H1 (cell line): ENCODE results near the gene HSPA12A. TPM values are rescaled to one million over a fixed set of nuclear protein-coding genes. Genes with fewer than 3 reads are reported as not detected.

ENCODE experiments used
- CTCF ChIA-PET: fragments of 300-600 bp; sonication (Branson Sonifier 250); formaldehyde crosslinking; loops from one replicate; lab custom pipeline; 2021; ENCODE audit not compliant: partially characterized antibody; lab: Charles Lee
- POLR2A ChIA-PET: fragments of 300-600 bp; sonication (Branson Sonifier 250); formaldehyde crosslinking; loops from one replicate; lab custom pipeline; 2021; ENCODE audit warnings: inconsistent platforms; ENCODE audit not compliant: partially characterized antibody; lab: Charles Lee
- DNase-seq, 2 experiments: peaks; one replicate each; pipeline versions ENCODE4 v3.0.0 to v3.0.0-alpha.2; 2010 to 2022; ENCODE audit warnings: low spot score in 2 of 2, low read depth in 1 of 2, mixed read lengths in 1 of 2
- FAIRE-seq: peaks from 2 replicates; lab custom pipeline; 2011; peaks lifted over from hg19 to GRCh38; lab: Jason Lieb, UNC
- H2AFZ ChIP-seq: 2 replicates; pipeline ENCODE4 v1.8.1; 2012; ENCODE audit warnings: low read length, inconsistent platforms
- H2AK5ac ChIP-seq: 2 replicates; pipeline ENCODE4 v1.6.1; 2013; ENCODE audit warnings: low read depth, low read length
- H2BK120ac ChIP-seq: replicated peaks from 2 replicates; pipeline ENCODE3; 2013; ENCODE audit warnings: low read depth, low read length, inconsistent platforms
- H2BK12ac ChIP-seq: 2 replicates; pipeline ENCODE4 v1.6.1; 2013; ENCODE audit warnings: low read depth, low read length
- H2BK15ac ChIP-seq: 2 replicates; pipeline ENCODE4 v1.6.1; 2013; ENCODE audit warnings: low read length
- H2BK20ac ChIP-seq: 2 replicates; pipeline ENCODE4 v1.6.1; 2013; ENCODE audit warnings: low read length
- H2BK5ac ChIP-seq: 2 replicates; pipeline ENCODE4 v1.6.1; 2013; ENCODE audit warnings: low read depth, low read length
- H3K14ac ChIP-seq: 2 replicates; pipeline ENCODE4 v1.6.1; 2013; ENCODE audit warnings: inconsistent platforms; ENCODE audit not compliant: insufficient read length
- H3K18ac ChIP-seq: 2 replicates; pipeline ENCODE4 v1.6.1; 2013; ENCODE audit warnings: low read length; ENCODE audit errors: extremely low read depth
- H3K23ac ChIP-seq: 2 replicates; pipeline ENCODE4 v1.6.1; 2013; ENCODE audit warnings: inconsistent platforms; ENCODE audit not compliant: insufficient read length
- H3K23me2 ChIP-seq: 2 replicates; pipeline ENCODE4 v1.6.1; 2013; ENCODE audit warnings: low read depth, low read length
- H3K27ac ChIP-seq: 2 replicates; pipeline ENCODE4 v1.6.1; 2011; ENCODE audit warnings: low read depth, low read length, inconsistent platforms
- H3K27me3 ChIP-seq, 4 experiments: replicated peaks in 1 of 4; 1 replicate in 1 of 4; 2 replicates in 3 of 4; pipeline versions ENCODE4 v1.6.1 to v1.8.1; 2011 to 2013; ENCODE audit warnings: low read length in 3 of 4, mild to moderate bottlenecking in 3 of 4, inconsistent platforms in 2 of 4, mixed read lengths in 2 of 4, moderate library complexity in 1 of 4; ENCODE audit not compliant: control insufficient read depth in 3 of 4, insufficient read depth in 3 of 4; ENCODE audit errors: extremely low read depth in 1 of 4
- H3K36me3 ChIP-seq, 4 experiments: 2 replicates each; pipeline versions ENCODE4 v1.6.1 to v1.8.1; 2011 to 2013; ENCODE audit warnings: mild to moderate bottlenecking in 4 of 4, low read length in 3 of 4, moderate library complexity in 2 of 4, control low read depth in 1 of 4, inconsistent platforms in 1 of 4; ENCODE audit not compliant: insufficient read depth in 4 of 4, control insufficient read depth in 2 of 4
- H3K4ac ChIP-seq: replicated peaks from 2 replicates; pipeline ENCODE3; 2013; ENCODE audit warnings: low read length, low read depth, mixed read lengths, inconsistent platforms; ENCODE audit not compliant: insufficient read length
- H3K4me1 ChIP-seq, 4 experiments: replicated peaks in 1 of 4; 1 replicate in 1 of 4; 2 replicates in 3 of 4; pipeline versions ENCODE4 v1.6.1 to v1.8.1; 2011 to 2013; ENCODE audit warnings: low read length in 3 of 4, inconsistent platforms in 2 of 4, mixed read lengths in 1 of 4; ENCODE audit not compliant: insufficient read depth in 4 of 4, control insufficient read depth in 3 of 4
- H3K4me2 ChIP-seq, 2 experiments: 2 replicates each; pipeline versions ENCODE4 v1.6.1 to v1.8.1; 2011 to 2013; ENCODE audit warnings: low read depth in 2 of 2, low read length in 2 of 2, control low read depth in 1 of 2, inconsistent platforms in 1 of 2, mild to moderate bottlenecking in 1 of 2; ENCODE audit not compliant: insufficient read depth in 1 of 2
- H3K4me3 ChIP-seq, 4 experiments: fragments of 200-600, 300-600 bp in 1 of 4; sonication (generic), shearing (Covaris generic), sonication (Bioruptor Twin) in 1 of 4; 2 replicates each; pipeline versions ENCODE4 v1.5.1 to v1.8.1; 2011 to 2016; ENCODE audit warnings: low read length in 4 of 4, low read depth in 3 of 4, control low read depth in 2 of 4, inconsistent platforms in 2 of 4, mild to moderate bottlenecking in 2 of 4, mixed read lengths in 1 of 4, moderate library complexity in 1 of 4; ENCODE audit not compliant: insufficient read depth in 2 of 4; ENCODE audit errors: extremely low read depth in 1 of 4
- H3K56ac ChIP-seq: replicated peaks from 2 replicates; pipeline ENCODE3; 2013; ENCODE audit warnings: low read depth, mild to moderate bottlenecking, mixed read lengths, low read length, inconsistent platforms; ENCODE audit not compliant: insufficient read length
- H3K79me1 ChIP-seq: 2 replicates; pipeline ENCODE4 v1.6.1; 2013; ENCODE audit warnings: low read depth, low read length, control low read depth
- H3K79me2 ChIP-seq, 2 experiments: 2 replicates each; pipeline versions ENCODE4 v1.6.1 to v1.8.1; 2012 to 2013; ENCODE audit warnings: low read length in 2 of 2, mild to moderate bottlenecking in 2 of 2, inconsistent platforms in 1 of 2; ENCODE audit not compliant: insufficient read depth in 2 of 2, control insufficient read depth in 1 of 2
- H3K9ac ChIP-seq, 4 experiments: replicated peaks in 1 of 4; 1 replicate in 1 of 4; 2 replicates in 3 of 4; pipeline versions ENCODE4 v1.6.1 to v1.8.1; 2011 to 2013; ENCODE audit warnings: low read depth in 3 of 4, low read length in 3 of 4, control low read depth in 2 of 4, mild to moderate bottlenecking in 2 of 4, moderate library complexity in 2 of 4, inconsistent platforms in 1 of 4; ENCODE audit errors: extremely low read depth in 1 of 4
- H3K9me3 ChIP-seq, 2 experiments: 2 replicates each; pipeline versions ENCODE4 v1.6.1 to v1.8.1; 2012 to 2013; ENCODE audit warnings: mild to moderate bottlenecking in 2 of 2, moderate library complexity in 2 of 2, control low read depth in 1 of 2, inconsistent platforms in 1 of 2, low read depth in 1 of 2, low read length in 1 of 2, mixed read lengths in 1 of 2; ENCODE audit not compliant: insufficient read depth in 2 of 2
- H4K20me1 ChIP-seq, 2 experiments: replicated peaks in 1 of 2; 2 replicates each; pipeline versions ENCODE3 to v1.8.1; 2011 to 2013; ENCODE audit warnings: inconsistent platforms in 2 of 2, low read length in 2 of 2, mild to moderate bottlenecking in 1 of 2; ENCODE audit not compliant: insufficient read depth in 2 of 2, control insufficient read depth in 1 of 2
- H4K5ac ChIP-seq: 2 replicates; pipeline ENCODE4 v1.6.1; 2013; ENCODE audit warnings: low read length, low read depth, mixed read lengths, inconsistent platforms; ENCODE audit not compliant: insufficient read length
- H4K8ac ChIP-seq: 2 replicates; pipeline ENCODE4 v1.8.0; 2013; ENCODE audit warnings: mild to moderate bottlenecking, moderate library complexity, low read length, inconsistent platforms; ENCODE audit not compliant: insufficient read depth; ENCODE audit errors: extremely low read depth
- H4K91ac ChIP-seq: replicated peaks from 2 replicates; pipeline ENCODE3; 2013; ENCODE audit warnings: low read length, mixed read lengths, inconsistent platforms; ENCODE audit not compliant: insufficient read length
- E2F6 ChIP-seq: IDR thresholded peaks from 2 replicates; pipeline ENCODE4 v1.6.1; 2012; ENCODE audit warnings: inconsistent platforms
- GABPA ChIP-seq: IDR thresholded peaks from 2 replicates; pipeline ENCODE4 v1.6.1; 2011; ENCODE audit warnings: mild to moderate bottlenecking, low read length, moderate library complexity, borderline replicate concordance; ENCODE audit not compliant: insufficient read depth
- MAFK ChIP-seq: IDR thresholded peaks from 2 replicates; pipeline ENCODE4 v1.6.1; 2012; ENCODE audit warnings: low read depth, mild to moderate bottlenecking, improper control_type of control experiment, low read length
- WGBS, 2 experiments: shearing (Covaris generic) in 1 of 2; methylation state at CpG; one replicate each; pipeline versions ENCODE4 v1.1.6 to v1.1.7; 2013 to 2015; ENCODE audit warnings: low lambda C conversion rate in 2 of 2, mixed read lengths in 2 of 2, inconsistent platforms in 1 of 2, low coverage in 1 of 2, missing lambda C conversion rate in 1 of 2; ENCODE audit not compliant: insufficient replicate concordance in 2 of 2, insufficient coverage in 1 of 2, insufficient read length in 1 of 2; ENCODE audit errors: extremely low coverage in 1 of 2, missing lambda C conversion rate in 1 of 2; 5-methylcytosine and 5-hydroxymethylcytosine counted together
- polyA plus RNA-seq, 7 experiments: library from polyadenylated mRNA; depleted of rRNA in 3 of 7; stranded (reverse) in 5 of 7; unstranded in 2 of 7; fragments of >200 nt in 5 of 7; fragments of 200-250 nt in 2 of 7; gene quantifications; 1 replicate in 5 of 7; 2 replicates in 1 of 7; 4 replicates in 1 of 7; pipeline versions ENCODE4 v1.2.1 to v1.2.3, GENCODE V29; 2011 to 2013; ENCODE audit warnings: missing spikeins in 2 of 7, mixed read lengths in 2 of 7
- total RNA-seq: library from RNA; stranded (reverse); fragmentation: NEBNext Ultra II Directional; extraction: Animal tissue kit (Norgen Biotek cat#: 25700); gene quantifications from 2 replicates; pipeline ENCODE4 v1.2.1, GENCODE V29; 2021

Gene HSPA12A
- total and polyA plus RNA-seq, 2 of the 8 experiments (the other 6 are each of a cell fraction or from before 2014, with no cell fraction given): 3.1 to 6.9 TPM

- no peak overlapping the region for H3K14ac ChIP-seq
- no peaks in the 10 kb centered on the region for H4K20me1 ChIP-seq
- no peak overlapping the region for H2AFZ ChIP-seq
- H3K18ac ChIP-seq: no peak overlapping the region
- H3K36me3 ChIP-seq: no peaks in the 10 kb centered on the region
- ChIA-PET POLR2A (no interaction called here), CTCF (interaction anchor here (0.6 to 28.3 kb wide), 12 partner anchors 9 to 524 kb away, joined by 3 to 531 read pairs (median 4); no protein-coding TSS in a partner anchor)
- no peak overlapping the region for H3K56ac ChIP-seq
- H4K8ac ChIP-seq: no peak overlapping the region
- H3K9ac ChIP-seq: no peak overlapping the region
- no peak overlapping the region for H2BK120ac ChIP-seq
- H3K27ac ChIP-seq: no peak overlapping the region
- TF ChIP-seq E2F6 (no peak), GABPA (no peak), MAFK (no peak)
- H2BK5ac ChIP-seq: no peak overlapping the region
- H2BK20ac ChIP-seq: no peak overlapping the region
- no peak for FAIRE-seq
- peaks cover 0 to 4% (median 3%) of the 10 kb centered on the region in 4 experiments; a peak in 5 of 7 replicates for H3K4me1 ChIP-seq
- H3K9me3 ChIP-seq: no peaks in the 10 kb centered on the region
- H3K79me1 ChIP-seq: no peaks in the 10 kb centered on the region; the same call in 1 of the 2 replicates
- DNase-seq: no peak
- 82% methylated on average over 3 of the region's 3 CpGs; no CpG with 5 or more reads in 1 of the 2 experiments for WGBS, 2 experiments
- no peaks in the 10 kb centered on the region for H3K27me3 ChIP-seq
- no peak overlapping the region for H3K4me2 ChIP-seq
- H2AK5ac ChIP-seq: no peak overlapping the region
- no peak overlapping the region for H4K5ac ChIP-seq
- no peak overlapping the region for H4K91ac ChIP-seq
- H2BK12ac ChIP-seq: no peak overlapping the region
- H2BK15ac ChIP-seq: no peak overlapping the region
- no peak overlapping the region for H3K4me3 ChIP-seq
- no peaks in the 10 kb centered on the region for H3K79me2 ChIP-seq
- H3K23me2 ChIP-seq: peaks cover 3% of the 10 kb centered on the region; the same call in 1 of the 2 replicates
- no peak overlapping the region for H3K4ac ChIP-seq
- no peak overlapping the region for H3K23ac ChIP-seq
Observed at GRCh38 chr10:116784035-116784434, 41.7 kb upstream of the HSPA12A start.
